Stimulated activated CD4-positive, alpha-beta T cell treated with anti-CD3 and anti-CD28 coated beads, Interleukin-1b, Interleukin-23, amount 100 ng/mL, for 4 hours (primary cell): Measurements from ENCODE around the gene UBR1.

Experiments
- DNase-seq, 2 donors: peaks; one replicate each; pipeline ENCODE4 v3.0.0-alpha.2; 2020; ENCODE audit warnings: low read depth in 2 of 2

UBR1 gene

GRCh38 chr15:43107751-43108150 lies 1.9 kb upstream of the UBR1 start:
- DNase-seq: no peak

- no peak for DNase-seq
Observed at GRCh38 chr15:43106486-43106829, 620 bp upstream of the UBR1 start.

- peak in 1 of 2 donors; percentile 6 for DNase-seq
Observed at GRCh38 chr15:43105077-43105736, 631 bp downstream of the UBR1 start.

GRCh38 chr15:43104426-43104825 lies 1.4 kb downstream of the UBR1 start:
- DNase-seq: no peak

- DNase-seq: no peak
Observed at GRCh38 chr15:43103907-43104306, 1.9 kb downstream of the UBR1 start.

GRCh38 chr15:43102187-43102586 lies 3.7 kb downstream of the UBR1 start:
- no peak for DNase-seq

- DNase-seq: no peak
Observed at GRCh38 chr15:43100971-43101370, 4.9 kb downstream of the UBR1 start.

GRCh38 chr15:43099105-43099845 lies 6.6 kb downstream of the UBR1 start:
- no peak for DNase-seq

- no peak for DNase-seq
Observed at GRCh38 chr15:43096411-43096810, 9.4 kb downstream of the UBR1 start.

- no peak for DNase-seq
Observed at GRCh38 chr15:43095708-43096347, 10.0 kb downstream of the UBR1 start.

GRCh38 chr15:43095243-43095642 lies 10.6 kb downstream of the UBR1 start:
- DNase-seq: no peak

- DNase-seq: no peak
Observed at GRCh38 chr15:43094416-43095030, 11.3 kb downstream of the UBR1 start.

- no peak for DNase-seq
Observed at GRCh38 chr15:43093026-43093425, 12.8 kb downstream of the UBR1 start.

GRCh38 chr15:43091859-43092258 lies 14.0 kb downstream of the UBR1 start:
- no peak for DNase-seq

GRCh38 chr15:43086551-43086950 lies 19.3 kb downstream of the UBR1 start:
- DNase-seq: no peak

GRCh38 chr15:43085921-43086320 lies 19.9 kb downstream of the UBR1 start:
- DNase-seq: no peak

- no peak for DNase-seq
Observed at GRCh38 chr15:43082509-43082908, 23.3 kb downstream of the UBR1 start.

- DNase-seq: no peak
Observed at GRCh38 chr15:43081283-43081682, 24.6 kb downstream of the UBR1 start.

- no peak for DNase-seq
Observed at GRCh38 chr15:43071451-43071850, 34.4 kb downstream of the UBR1 start.

- DNase-seq: no peak
Observed at GRCh38 chr15:43070893-43071292, 34.9 kb downstream of the UBR1 start.

- no peak for DNase-seq
Observed at GRCh38 chr15:43070249-43070648, 35.6 kb downstream of the UBR1 start.

GRCh38 chr15:43067717-43068461 lies 37.9 kb downstream of the UBR1 start:
- no peak for DNase-seq
